ENCODE results near the gene TARDBP.
"Not testable (repeated sequence)": the region's sequence is repeated elsewhere in the genome, so short reads cannot be mapped to it uniquely, and the experiment has no call there.

The TARDBP gene

DNA sequence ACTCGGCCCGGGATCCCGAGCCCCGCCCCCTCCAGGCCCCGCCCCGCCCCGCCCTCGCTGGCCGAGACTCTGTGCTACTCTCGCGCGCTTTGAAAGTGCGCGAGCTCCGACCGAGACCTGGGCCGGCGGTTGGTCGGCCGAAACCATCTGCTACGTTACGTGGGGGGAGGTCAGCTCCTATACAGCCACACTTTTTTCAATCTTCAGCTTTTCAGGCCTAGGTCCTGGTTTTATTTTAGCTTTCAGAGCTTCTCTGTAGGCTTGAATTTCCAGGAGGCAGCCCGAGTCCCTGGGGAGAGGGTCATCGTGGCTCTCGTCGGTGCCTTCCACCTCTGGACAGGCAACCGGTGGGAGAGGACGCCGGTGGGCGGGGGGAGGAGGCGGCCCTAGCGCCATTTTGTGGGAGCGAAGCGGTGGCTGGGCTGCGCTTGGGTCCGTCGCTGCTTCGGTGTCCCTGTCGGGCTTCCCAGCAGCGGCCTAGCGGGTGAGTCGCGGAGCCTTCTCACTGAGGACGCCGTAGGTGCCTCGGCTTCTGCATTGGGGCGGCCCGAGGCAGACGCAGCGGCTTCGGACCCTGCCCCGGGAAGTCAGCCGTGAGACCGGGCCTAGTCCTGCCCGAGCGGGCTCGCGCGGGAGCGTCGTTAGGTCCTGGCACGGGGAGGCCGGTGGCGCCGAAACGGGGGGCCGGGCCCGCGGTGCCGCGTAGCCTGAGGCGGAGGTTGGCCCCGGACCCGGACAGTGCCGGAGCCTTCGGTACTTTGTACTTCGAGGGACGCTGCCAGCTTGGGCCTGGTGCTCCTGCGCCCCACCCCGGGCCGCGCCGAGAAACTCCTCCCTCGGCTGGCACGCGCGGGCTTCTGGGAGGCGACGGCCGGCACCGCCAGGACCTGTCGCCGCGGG lies at the start of gene TARDBP:
Gene TARDBP, plus strand, starts transcription at position 395 of the 900 bp plus-strand sequence. CDS start 1,074 bp downstream, outside the sequence.
- peak; percentile 61 for DNase-seq

DNA sequence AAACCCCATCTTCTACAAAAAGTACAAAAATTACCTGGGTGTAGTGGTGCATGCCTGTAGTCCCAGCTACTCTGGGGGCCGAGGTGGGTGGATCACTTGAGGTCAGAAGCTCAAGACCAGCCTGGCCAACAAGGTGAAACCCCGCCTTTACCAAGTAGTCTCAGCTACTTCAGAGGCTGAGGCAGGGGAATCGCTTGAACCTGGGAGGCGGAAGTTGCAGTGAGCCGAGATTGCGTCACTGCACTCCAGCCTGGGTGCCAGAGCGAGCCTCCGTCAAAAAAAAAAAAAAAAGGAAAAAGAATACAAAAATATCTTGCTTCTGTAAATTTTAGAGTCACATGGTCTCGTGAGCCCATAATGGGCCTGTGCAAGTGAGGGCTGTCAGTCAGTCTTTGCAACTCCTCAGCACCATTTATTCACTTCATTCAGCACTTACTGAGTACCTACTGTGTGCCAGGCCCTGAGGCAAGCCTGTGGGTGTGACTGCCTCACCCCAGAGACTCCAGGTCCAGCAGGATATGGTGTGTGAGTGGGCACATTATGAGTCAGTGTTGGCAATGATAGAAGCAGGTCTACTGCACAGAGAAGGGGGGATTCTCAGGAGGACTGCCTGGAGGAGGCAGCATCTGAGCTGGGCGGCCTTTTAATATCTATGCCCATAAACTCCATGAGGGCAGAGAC lies 46.8 kb upstream of the TARDBP start:
- DNase-seq, result peak; percentile 49

DNA sequence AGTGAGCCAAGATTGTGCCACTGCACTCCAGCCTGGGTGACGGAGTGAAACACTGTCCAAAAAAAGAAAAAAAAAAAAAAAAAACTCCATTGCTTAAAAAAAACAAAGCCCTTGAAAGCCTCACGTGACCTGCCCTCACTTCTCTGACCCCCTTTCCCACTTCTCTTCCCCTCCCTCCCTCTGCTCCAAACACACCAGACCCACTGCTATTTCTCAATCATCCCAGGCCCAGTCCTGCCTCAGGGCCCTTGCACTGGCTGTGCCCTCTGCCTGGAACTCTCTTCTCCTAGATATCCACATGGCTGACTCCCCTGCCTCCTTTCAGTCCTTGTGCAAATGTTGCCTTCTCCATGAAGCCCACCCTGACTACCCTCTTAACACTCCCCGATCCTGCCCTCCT lies 45.4 kb upstream of the TARDBP start:
- no peak for DNase-seq

DNA sequence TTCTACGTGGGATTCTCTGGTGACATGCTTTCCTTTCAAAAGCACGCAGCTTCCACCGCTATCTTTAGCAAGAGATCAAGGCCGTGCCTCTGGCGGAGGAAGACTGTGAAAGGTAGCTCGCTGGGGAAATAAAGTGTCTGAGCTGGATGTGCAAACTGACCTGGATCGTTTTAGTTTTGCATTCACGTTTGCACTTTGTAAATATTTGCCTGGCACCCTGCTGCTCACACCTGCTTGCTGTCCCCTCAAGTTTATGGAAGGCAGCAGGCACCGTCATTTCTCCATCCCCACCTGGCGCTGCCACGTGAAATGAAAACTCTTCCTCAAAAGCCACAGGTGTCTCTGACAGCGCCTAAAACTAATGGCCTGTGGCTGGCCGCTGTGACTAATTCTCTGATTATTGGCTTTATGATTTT lies 44.0 kb upstream of the TARDBP start:
- no peak for DNase-seq

DNA sequence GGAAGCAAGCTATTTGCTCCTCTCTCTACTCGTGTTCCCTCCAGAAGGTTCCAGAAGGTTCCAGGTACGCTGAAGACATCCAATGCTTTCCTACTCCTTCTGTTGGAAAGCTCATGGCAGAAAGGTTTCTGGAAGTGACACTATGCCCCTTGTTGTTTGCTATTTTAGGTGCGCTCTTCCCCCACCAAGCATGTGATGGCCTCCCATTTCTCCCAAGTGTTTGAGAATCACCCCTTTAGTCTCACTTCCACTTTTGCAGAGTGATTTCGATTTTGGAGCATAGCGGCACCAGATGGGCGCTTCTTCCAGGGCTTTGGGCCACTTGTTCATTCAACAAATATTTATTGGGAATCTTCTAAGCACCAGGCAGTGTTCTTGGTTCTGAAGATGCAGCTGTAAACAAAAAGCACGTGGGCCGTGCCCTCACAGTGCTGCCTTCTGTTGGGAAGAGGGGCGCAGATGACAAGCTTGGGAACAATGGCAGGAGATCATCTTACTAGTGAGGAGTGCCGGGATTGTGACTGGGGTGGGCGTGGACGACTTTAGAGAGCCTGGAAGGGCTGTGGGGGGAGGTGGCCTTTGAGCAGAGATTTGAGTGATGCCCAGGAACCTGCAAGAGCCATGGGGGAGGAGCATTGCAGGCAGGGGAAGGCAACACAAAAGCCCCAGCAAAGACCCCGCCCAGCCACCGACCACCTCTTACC lies 43.0 kb upstream of the TARDBP start:
- DNase-seq, result no peak

DNA sequence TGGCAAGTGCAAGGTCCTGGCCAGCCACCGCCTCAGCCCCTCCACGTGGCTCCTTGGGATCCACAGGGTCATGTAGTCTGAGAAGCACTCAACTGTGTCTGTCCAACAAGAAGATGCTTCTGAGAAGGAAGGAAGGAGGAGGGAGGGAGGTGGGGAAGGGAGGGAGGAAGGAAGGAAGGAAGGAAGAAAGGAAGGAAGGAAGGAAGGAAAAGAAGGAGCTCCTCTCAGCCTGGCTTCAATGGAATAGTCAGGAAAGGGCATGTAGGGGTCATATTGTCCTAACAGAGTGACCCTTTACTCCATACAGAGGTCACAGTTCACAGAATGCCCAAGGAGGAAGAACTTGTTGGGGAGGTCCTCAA lies 42.5 kb upstream of the TARDBP start:
- no peak for DNase-seq

DNA sequence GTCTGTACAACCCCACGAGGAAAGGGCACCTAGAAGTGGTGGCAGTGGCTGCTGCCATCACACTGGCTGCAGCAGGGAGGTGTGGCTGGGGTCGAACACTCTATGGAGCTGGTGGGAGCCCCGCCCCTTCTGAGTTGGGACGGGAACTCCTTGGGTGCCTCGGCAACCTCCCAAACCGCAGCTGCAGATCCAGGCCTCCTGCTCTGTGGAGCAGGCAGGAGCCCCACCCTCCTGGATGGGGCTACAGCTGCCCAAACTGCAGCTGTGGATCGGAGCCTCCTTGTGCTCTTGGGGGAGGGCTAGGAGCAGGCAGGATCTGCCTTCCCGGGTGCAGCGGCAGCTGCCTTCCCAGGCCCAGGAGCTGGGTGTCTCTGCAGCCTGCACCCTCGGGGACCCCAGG lies 38.9 kb upstream of the TARDBP start:
- DNase-seq, result no peak

DNA sequence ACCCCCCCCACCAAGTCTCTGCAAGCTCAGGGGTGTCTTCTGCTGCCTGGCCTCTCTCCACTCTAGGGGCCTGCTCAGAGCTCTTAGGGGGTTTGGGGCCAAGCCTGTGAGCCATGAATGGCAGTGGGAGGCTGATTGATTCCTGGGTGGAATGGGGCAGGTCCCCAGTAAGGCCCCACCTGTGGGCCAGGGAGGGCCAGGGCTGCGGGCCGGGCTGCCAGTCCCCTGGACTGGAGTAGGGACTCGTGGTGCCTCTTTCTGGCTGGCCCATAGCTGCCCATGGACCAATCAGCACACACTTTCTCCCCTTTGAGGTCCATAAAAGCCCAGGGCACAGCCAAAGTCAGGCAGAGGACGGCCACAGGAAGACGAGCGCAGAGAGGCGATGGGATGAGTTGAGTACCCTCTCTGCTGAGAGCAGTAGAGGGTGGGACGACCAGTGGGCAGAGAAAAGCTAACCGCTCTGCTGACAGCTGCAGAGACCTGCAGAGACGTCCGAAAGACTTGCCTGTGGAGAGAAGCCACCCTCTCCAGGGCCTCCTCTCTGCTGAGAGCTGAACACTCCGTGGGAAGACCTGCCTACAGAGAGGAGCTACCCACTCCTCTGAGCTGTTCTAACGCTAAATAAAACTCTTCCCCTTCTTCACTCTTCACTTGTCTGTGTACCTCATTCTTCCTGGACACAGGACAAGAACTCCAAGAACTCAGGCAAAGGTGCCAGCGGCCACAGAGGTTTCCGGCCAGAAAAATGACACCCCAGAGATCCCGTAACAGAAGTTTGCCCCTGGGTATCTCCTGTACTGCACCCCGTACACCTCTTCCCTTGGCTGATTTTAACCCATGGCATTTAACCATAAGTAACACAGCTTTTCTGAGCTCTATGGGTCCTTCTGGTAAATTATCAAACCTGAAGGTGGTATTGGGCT lies 38.2 kb upstream of the TARDBP start:
- no peak for DNase-seq

DNA sequence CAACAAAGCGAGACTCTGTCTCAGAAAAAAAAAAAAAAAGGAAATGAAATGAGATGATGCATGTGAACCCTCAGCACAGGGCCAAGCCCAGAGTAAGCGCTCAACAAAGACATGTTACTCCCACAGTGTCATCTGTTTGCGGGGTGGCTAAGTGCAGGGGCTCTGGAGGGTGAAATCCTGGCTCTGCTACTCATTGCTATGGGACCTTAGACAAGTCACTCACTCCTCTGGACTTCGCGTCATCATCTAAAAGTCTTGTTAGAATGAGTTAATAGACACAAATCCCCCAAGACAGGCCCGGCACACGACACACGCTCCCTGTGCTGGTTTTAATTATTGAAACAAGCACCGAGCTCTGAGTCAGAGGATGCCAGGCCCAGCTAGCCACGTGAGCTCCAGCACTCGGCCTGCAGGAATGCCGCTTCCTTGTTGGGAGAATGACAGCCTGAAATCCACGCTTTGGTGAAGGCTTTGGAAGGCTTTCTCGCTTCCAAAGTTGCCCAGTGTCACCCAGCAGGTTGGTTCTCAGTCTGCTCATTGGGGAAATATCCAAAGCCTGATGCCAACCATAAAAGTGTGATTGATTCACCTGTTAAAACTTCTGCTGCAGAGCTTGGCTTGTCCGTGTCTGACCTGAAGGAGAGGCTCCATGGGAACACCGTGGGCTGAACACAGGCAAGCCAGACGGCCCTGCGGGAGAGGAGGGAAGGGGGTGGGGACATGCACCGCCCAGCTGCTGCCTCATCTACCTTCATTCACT lies 36.7 kb upstream of the TARDBP start:
- no peak for DNase-seq

DNA sequence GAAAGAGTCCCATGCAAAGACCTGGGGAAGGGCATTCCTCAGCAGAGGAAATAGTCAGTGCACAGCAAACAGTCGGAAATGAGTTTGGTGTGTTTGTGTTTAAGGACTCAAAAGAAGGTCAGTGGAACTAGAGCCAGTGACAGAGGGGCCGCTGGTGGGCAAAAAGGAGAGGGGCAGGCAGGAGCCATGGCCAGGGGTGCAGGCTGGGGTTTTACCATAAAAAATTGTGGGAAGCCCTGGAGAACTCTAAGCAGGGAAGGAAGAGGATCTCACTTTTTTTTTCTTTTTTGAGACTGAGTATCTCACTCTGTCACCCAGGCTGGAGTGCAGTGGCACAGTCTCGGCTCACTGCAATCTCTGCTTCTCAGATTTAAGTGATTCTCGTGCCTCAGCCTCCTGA lies 33.7 kb upstream of the TARDBP start:
- DNase-seq, result no peak

DNA sequence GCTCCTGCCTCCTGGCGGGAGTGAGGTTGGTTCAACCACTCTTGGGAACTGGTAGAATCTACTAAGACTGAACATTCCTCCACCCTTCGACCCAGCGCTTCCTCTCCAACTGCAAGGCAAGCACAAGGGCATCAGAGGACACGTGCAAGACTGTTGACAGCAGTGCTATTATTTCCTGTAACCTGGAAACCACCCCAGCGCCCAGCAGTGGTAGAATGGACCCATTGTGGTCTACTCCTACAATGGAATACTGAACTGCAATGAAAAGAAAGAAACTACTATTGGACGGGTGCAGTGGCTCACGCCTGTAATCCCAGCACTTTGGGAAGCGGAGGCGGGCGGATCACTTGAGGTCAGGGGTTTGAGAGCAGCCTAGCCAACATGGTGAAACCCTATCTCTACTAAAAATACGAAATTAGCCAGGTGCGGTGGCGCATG lies 33.0 kb upstream of the TARDBP start:
- no peak for DNase-seq

DNA sequence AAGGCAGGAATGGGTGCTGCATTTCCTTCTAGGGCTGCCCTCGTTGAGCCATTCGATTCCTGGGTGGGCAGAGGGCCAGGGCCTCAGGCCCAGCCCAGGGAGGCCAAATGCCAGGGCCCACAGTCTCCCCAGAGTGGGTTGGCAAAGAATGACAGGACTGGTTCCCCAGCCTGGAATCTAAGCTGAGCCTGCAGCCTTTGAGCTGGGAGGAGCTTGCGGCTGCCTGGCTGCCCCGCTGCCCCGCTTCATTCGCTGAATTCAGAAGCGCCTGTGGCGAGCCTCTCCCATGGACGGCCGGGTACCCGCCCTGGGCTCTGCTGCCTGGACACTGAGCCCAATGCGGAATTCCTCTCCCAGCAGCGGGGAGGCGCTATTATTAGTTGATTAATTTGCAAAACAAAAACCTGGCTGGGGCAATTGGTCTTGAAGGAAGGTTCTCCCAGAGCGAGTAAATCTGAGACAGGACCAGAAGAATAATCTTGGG lies 32.3 kb upstream of the TARDBP start:
- no peak for DNase-seq

DNA sequence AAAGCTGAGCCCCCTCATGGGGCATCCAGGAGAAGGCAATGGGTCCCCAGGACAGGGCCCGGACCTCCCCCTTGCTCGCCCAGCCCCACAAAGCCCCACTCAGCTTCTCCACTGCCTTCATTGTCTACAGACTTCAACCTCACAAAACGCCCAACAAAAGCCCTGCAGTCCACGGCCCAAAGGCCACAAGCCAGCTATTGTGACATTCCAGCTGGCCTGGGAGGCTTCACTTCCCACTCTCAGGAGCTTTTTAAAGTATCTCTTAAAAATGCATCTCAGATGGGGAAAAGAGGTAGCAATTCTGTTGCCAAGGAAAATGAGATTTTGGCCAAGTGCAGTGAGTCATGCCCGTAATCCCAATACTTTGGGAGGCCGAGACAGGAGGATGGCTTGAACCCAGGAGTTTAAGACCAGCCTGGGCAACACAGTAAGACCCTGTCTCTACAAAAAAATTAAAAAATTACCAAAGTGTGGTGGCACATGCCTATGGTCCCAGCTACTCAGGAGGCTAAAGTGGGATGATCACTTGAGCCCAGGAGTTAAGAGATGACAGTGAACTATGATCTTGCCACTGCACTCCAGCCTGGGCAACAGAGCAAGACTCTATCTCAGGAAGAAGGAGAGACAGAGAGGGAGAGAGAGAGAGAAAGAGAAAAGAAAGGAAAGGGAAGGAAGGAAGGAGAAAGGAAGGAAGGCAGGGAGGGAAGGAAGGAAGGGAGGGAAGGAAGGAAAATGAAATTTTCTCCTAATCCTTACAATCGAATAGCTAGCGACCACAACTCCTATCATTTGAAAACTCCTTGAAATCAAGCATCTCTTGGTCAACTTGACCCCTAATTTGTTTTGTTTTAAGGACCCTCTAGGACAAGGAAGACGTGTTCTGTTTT lies 31.4 kb upstream of the TARDBP start:
- DNase-seq, result no peak

DNA sequence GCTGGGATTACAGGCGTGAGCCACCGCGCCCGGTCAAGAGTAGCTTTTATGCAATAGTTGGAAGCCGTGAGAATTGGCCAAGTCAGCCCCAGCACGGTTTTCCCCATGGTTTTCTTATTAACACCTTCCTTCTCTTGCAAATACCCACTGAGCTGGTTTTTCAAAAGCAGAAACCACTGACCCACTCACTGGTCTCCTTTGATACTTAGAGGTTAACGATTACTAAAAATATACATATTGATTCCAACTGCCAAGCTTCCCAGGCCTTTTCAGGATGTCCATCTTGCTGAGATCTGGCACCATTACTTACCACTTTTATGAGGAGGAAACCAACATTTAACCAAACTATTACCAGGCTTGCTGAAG lies 25.9 kb upstream of the TARDBP start:
- DNase-seq, result no peak

DNA sequence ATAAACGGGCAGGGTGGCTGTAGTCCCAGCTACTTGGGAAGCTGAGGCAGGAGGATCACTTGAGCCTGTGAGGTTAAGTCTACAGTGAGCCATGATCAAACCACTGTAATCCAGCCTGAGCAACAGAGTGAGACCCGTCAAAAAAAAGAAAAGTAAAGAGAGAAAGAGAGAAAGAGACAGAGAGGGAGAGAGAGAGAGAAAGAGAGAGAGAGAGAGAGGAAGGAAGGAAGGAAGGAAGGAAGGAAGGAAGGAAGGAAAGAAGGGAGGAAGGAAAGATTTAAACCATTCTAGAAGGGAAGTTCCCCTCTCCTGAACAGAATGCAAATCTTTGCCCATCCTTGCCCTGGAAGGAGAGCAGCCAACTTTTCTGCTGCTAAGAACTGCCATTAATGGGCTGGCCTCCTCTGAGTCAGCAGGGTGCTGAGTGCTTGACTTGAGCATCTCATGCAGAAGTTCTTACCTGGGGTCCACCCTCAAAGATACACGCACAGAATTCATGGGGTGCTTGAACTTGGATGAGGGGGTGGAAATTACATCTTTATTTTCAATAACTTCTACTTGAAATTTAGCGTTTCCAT lies 24.5 kb upstream of the TARDBP start:
- DNase-seq, result no peak

DNA sequence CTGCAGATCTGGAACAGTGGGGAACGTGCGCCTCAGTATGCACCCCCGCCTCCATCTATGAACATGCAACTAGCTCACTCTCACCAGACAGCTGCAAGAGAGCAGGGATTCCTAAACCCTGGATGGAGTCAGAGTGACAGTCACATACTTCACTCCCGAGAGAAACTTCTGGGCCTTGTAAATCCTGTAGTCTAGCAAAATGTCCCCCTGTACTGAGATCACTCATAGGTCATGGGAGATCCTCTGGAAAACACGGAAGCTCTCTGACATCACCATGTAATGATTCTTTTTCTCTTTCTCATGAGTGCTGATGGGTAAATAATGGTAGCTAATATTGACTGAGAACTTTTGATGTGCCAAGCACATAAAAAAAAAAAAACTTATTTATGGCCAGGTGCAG lies 23.4 kb upstream of the TARDBP start:
- DNase-seq, result no peak

DNA sequence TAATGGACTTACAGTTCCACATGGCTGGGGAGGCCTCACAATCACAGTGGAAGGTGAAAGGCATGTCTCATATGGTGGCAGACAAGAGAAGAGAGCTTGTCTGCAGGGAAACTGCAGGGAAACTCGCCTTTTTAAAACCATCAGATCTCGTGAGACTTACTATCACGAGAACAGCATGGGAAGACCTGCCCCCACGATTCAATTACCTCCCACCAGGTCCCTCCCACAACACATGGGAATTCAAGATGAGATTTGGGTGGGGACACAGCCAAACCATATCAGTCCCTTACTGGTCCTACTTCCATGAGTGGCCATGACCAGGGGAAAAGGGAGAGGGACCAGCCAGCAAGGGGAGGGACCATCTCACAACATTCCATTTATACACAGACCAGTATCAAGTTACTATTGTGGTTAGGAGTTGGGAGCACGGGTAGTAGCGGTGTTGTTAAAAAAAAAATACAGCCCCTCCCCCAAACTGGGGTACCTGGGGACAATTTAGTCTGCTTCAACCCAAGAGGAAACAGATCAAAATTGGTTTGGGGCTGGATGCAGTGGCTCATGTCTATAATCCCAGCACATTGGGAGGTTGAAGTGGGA lies 22.4 kb upstream of the TARDBP start:
- DNase-seq, result not testable (repeated sequence)

DNA sequence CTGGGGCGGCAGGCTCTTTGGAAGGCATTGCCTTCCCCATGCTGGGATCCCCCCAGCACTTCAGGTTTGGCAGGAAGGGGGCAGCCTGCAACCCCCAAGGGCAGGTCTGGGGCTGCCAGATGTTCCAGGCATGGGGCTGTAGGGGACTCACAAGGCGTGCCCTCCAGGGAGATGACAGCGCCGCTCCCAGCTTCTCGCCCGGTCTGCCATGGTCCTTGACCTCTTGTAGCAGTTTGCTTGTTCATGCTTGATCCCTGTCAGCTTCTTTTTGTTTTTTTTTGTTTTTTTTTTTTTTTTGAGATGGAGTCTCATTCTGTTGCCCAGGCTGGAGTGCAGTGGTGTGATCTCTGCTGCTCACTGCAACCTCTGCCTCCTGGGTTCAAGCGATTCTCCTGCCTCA lies 21.6 kb upstream of the TARDBP start:
- DNase-seq, result no peak

DNA sequence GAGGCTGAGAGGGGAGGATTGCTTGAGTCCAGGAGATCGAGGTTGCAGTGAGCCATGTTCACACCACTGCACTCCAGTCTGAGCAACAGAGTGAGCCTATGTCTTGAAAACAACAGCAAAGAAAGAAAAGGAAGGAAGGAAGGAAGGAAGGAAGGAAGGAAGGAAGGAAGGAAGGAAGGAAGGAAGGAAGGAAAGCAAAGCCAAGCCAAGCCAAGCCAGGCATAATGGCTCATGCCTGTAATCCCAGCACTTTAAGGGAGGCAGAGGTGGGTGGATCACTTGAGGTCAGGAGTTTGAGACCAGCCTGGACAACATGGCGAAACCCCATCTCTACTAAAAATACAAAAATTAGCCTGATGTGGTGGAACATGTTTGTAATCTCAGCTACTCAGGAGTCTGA lies 20.4 kb upstream of the TARDBP start:
- not testable (repeated sequence) for DNase-seq

DNA sequence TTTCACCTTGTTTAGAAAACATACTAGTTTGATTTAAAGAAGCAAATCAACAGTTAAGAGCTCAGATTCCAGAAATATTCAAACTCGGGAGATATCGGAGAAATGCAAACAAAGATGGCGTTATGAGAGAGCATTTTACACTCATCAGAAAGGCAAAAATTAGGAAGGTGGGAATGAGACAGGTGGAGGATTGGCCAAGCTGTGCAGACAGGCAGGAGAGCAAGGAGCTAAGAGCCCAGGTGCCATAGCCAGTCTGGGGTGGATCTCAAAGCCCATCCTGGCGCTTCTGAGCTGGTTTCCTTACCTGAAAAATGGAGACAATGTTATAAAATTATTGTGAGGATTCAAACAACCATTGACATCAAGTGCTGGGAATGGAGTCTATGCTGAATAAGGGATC lies 19.6 kb upstream of the TARDBP start:
- DNase-seq, result no peak
